Heart left ventricle (tissue), 16 donors: Measurements from ENCODE around the gene BMPR1B. TPM values are rescaled to one million over a fixed set of nuclear protein-coding genes. Genes with fewer than 3 reads are reported as not detected.

ENCODE experiments used
- ATAC-seq, 4 donors: fragments of 200-7000 bp; cut with Tn5 transposase; one replicate each; pipeline ENCODE4 v1.9.1; 2020 to 2022; ENCODE audit warnings: moderate library complexity in 4 of 4, mild to moderate bottlenecking in 3 of 4, moderate number of reproducible peaks in 1 of 4
- DNase-seq, 5 donors: peaks; one replicate each; pipeline ENCODE4 v3.0.0-alpha.2; 2020
- H3K27ac ChIP-seq, 12 donors: fragments of 200-600 bp; sonication (generic) in 4 of 12; one replicate each; pipeline versions ENCODE4 v1.5.0 to v1.8.0; 2016 to 2022; ENCODE audit warnings: mild to moderate bottlenecking in 2 of 12
- H3K27me3 ChIP-seq, 9 donors: fragments of 200-600 bp; sonication (generic) in 2 of 9; one replicate each; pipeline versions ENCODE4 v1.5.1 to v1.8.0; 2016 to 2022; ENCODE audit warnings: mild to moderate bottlenecking in 3 of 9
- H3K36me3 ChIP-seq, 9 donors: fragments of 200-600 bp; sonication (generic) in 2 of 9; one replicate each; pipeline versions ENCODE4 v1.5.0 to v1.8.0; 2018 to 2022; ENCODE audit warnings: mild to moderate bottlenecking in 2 of 9
- H3K4me1 ChIP-seq, 12 donors: fragments of 200-600 bp; sonication (generic) in 4 of 12; one replicate each; pipeline versions ENCODE4 v1.5.0 to v1.8.0; 2016 to 2022; ENCODE audit warnings: mild to moderate bottlenecking in 3 of 12
- H3K4me3 ChIP-seq, 12 donors: fragments of 200-600 bp; sonication (generic) in 4 of 12; one replicate each; pipeline versions ENCODE4 v1.5.0 to v1.8.0; 2017 to 2022; ENCODE audit warnings: mild to moderate bottlenecking in 9 of 12, moderate library complexity in 4 of 12
- H3K9me3 ChIP-seq, 12 donors: fragments of 200-600 bp; sonication (generic) in 4 of 12; one replicate each; pipeline versions ENCODE4 v1.5.0 to v1.8.0; 2016 to 2022; ENCODE audit warnings: mild to moderate bottlenecking in 1 of 12
- POLR2A ChIP-seq, 2 donors: fragments of 450-650 bp; IDR thresholded peaks; one replicate each; pipeline ENCODE4 v1.6.1; 2017; ENCODE audit warnings: antibody characterized with exemption in 2 of 2, mild to moderate bottlenecking in 2 of 2, moderate library complexity in 2 of 2
- WGBS, 4 donors: extraction: QIAGEN DNeasy Blood & Tissue Kit in 2 of 4; methylation state at CpG; one replicate each; pipeline versions ENCODE4 v1.1.5 to v1.1.7; 2013 to 2018; 5-methylcytosine and 5-hydroxymethylcytosine counted together
- intact Hi-C, 10 donors: fragments of 100-400 bp; cut with DNase I; formaldehyde crosslinking; loops; one replicate each; pipeline versions ENCODE4 v1.11.1 to v1.14.2; 2022
- polyA plus RNA-seq, 2 donors: library from polyadenylated mRNA; stranded (reverse); fragments of 200-250 nt; gene quantifications; one replicate each; pipeline ENCODE4 v1.2.3, GENCODE V29; 2013
- total RNA-seq, 9 donors: library from RNA; depleted of rRNA in 2 of 9; stranded (reverse); fragments of >200 nt in 2 of 9; fragmentation: NEBNext Ultra II Directional in 3 of 9; extraction: Animal tissue kit (Norgen Biotek cat#: 25700) in 3 of 9; gene quantifications; one replicate each; pipeline versions ENCODE4 v1.1.0 to v1.2.4, GENCODE V29; 2016 to 2023
- TF ChIP-seq, protein P1 (sequence below), 12 donors: fragments of 200-600 bp; sonication (generic) in 4 of 12; IDR thresholded peaks; one replicate each; pipeline versions ENCODE4 v1.5.0 to v1.8.0; 2018 to 2022; ENCODE audit warnings: antibody characterized with exemption in 12 of 12, mild to moderate bottlenecking in 5 of 12
- donor health status: ischemic (EF 13 %, LVEDD 7.1; RV severe dilation, severe dysfunction).
- donor health status: healthy with polysubstance abuse.
- donor health status: DM: no; HTN: yes; CAD: no.
- donor health status: DM: no; HTN: no; CAD: no.
- donor health status: ischemic (EF 25% LVEDD 6.9; RV normal size, moderate dysfunction).
- donor health status: ischemic (EF 25% LVEDD 5.7; RV mildly dilated, moderate dysfunction).
- donor health status: healthy.
- donor health status: DM: yes; HTN: yes; CAD: no.
- donor health status: ischemic (EF 35%, LVEDD 5.7; RV mildly dilated, moderate dysfunction).
- donor health status: nonischemic (EF 11% LVEDD 7.7; RV severe dilation, severe dysfunction).
- donor health status: DM: yes; HTN: yes; CAD: no.
- donor health status: PGD.
- donor health status: ischemic (EF 29% LVEDD 5.4; RV normal size, mild dysfunction).
- donor health status: nonischemic (EF 23%, LVEDD 6.1; RV moderate dilation, normal function).

The BMPR1B gene
- total and polyA plus RNA-seq, 11 donors, result 0.29 to 7.6 (median 3.8) TPM

DNA sequence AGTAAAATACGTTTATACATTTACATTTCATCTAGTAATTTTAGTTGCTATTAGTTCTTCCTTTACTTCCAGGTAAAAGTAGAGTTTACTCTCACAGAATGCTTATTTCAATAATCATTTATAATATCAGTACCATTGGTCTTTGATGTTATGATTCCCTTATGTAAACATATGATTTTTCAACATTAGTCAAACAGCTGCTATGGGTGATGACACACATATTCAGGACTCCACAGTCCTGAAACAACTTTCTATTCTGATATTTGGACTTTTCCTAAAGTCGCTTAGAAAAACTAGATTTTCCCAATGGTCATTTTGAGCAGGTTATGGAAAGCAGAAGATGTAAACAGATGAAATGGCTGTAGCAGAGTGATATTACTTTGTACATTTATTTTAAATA lies 421.2 kb downstream of the BMPR1B start:
- peaks cover 0 to 5% (median 0%) of the 10 kb centered on the region in 9 donors for H3K27me3 ChIP-seq
- ATAC-seq, result no peak
- intact Hi-C loops, result no loop called here
- H3K36me3 ChIP-seq, result peaks cover 0 to 18% (median 0%) of the 10 kb centered on the region in 9 donors
- H3K4me1 ChIP-seq, result no peaks in the 10 kb centered on the region
- no peak overlapping the region for H3K27ac ChIP-seq
- 76 to 87% (median 81%) methylated on average over 2 of the region's 2 CpGs for whole genome bisulfite sequencing, 4 donors
- peaks cover 0 to 3% (median 0%) of the 10 kb centered on the region in 12 donors for H3K9me3 ChIP-seq
- DNase-seq, result no peak
- TF ChIP-seq, protein P1, sequence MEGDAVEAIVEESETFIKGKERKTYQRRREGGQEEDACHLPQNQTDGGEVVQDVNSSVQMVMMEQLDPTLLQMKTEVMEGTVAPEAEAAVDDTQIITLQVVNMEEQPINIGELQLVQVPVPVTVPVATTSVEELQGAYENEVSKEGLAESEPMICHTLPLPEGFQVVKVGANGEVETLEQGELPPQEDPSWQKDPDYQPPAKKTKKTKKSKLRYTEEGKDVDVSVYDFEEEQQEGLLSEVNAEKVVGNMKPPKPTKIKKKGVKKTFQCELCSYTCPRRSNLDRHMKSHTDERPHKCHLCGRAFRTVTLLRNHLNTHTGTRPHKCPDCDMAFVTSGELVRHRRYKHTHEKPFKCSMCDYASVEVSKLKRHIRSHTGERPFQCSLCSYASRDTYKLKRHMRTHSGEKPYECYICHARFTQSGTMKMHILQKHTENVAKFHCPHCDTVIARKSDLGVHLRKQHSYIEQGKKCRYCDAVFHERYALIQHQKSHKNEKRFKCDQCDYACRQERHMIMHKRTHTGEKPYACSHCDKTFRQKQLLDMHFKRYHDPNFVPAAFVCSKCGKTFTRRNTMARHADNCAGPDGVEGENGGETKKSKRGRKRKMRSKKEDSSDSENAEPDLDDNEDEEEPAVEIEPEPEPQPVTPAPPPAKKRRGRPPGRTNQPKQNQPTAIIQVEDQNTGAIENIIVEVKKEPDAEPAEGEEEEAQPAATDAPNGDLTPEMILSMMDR (IDR thresholded peaks at IDR 0.05), result no peak
- no peak for TF ChIP-seq POLR2A (IDR thresholded peaks at IDR 0.05)
- H3K4me3 ChIP-seq, result no peak overlapping the region

DNA sequence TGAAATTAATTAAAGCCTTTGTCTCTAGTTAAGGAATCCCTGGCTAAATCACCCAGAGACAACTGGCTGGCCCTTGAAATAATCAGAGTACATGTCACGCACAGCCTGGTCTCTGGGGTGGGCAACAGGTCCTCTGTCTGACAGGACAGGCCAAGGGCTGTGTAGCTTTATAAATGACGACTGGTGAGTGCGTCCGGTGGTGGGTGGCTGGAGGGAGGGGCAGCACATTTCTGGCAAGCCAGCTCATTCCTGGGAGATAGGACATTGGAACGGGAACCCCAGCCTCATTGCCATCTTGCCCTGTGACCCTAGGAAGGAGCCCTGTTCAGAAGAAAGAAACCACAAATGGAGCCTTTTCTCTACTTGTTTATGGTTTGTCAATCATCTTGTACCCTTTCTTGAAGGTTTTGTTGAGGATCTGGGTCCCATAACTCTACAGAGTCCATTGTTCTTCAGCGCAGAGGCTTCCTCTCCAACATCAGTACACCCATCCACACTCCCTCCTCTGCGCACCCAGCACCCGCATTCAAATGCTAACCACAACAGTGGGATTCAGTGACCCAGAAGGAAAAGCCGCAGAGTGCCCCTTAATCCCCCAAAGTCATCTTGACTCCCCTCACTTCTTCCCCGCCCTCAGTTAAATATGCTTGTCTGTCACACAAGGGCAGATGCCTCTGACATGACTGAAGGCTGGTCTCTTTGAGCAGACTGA lies 422.9 kb downstream of the BMPR1B start:
- Histone ChIP-seq H3K9me3 (peaks cover 0 to 3% (median 0%) of the 10 kb centered on the region in 12 donors), H3K36me3 (peaks cover 0 to 24% (median 0%) of the 10 kb centered on the region in 9 donors), H3K27me3 (peaks cover 0 to 5% (median 0%) of the 10 kb centered on the region in 9 donors), H3K4me1 (no peaks in the 10 kb centered on the region), H3K27ac (no peak overlapping the region), H3K4me3 (no peak overlapping the region)
- DNase-seq (no peak), ATAC-seq (no peak)
- WGBS, 4 donors, result 63 to 77% (median 67%) methylated on average over 10 of the region's 10 CpGs
- intact Hi-C loops, result no loop called here
- TF ChIP-seq, protein P1 (IDR thresholded peaks at IDR 0.05), result no peak
- no peak for TF ChIP-seq POLR2A (IDR thresholded peaks at IDR 0.05)

GRCh38 chr4:95181243-95181995 lies 423.7 kb downstream of the BMPR1B start:
- Histone ChIP-seq H3K4me3 (no peak overlapping the region), H3K9me3 (peaks cover 0 to 3% (median 0%) of the 10 kb centered on the region in 12 donors), H3K4me1 (no peaks in the 10 kb centered on the region), H3K27ac (no peak overlapping the region), H3K36me3 (peaks cover 0 to 24% (median 0%) of the 10 kb centered on the region in 9 donors), H3K27me3 (peaks cover 0 to 5% (median 0%) of the 10 kb centered on the region in 9 donors)
- WGBS, 4 donors, result 56 to 68% (median 59%) methylated on average over 18 of the region's 18 CpGs
- ATAC-seq (no peak), DNase-seq (no peak)
- no peak for TF ChIP-seq POLR2A (IDR thresholded peaks at IDR 0.05)
- TF ChIP-seq, protein P1 (IDR thresholded peaks at IDR 0.05), result no peak
- intact Hi-C loops, result no loop called here

GRCh38 chr4:95181996-95182306 lies 424.2 kb downstream of the BMPR1B start:
- no peak for DNase-seq
- no peak for ATAC-seq
- Histone ChIP-seq H3K9me3 (peaks cover 0 to 3% (median 0%) of the 10 kb centered on the region in 12 donors), H3K4me1 (no peaks in the 10 kb centered on the region), H3K4me3 (no peak overlapping the region), H3K36me3 (peaks cover 0 to 24% (median 0%) of the 10 kb centered on the region in 9 donors), H3K27ac (no peak overlapping the region), H3K27me3 (peaks cover 0 to 5% (median 0%) of the 10 kb centered on the region in 9 donors)
- intact Hi-C loops, result no loop called here
- WGBS, 4 donors, result 35 to 44% (median 38%) methylated on average over 2 of the region's 2 CpGs
- no peak for TF ChIP-seq POLR2A (IDR thresholded peaks at IDR 0.05)
- TF ChIP-seq, protein P1 (IDR thresholded peaks at IDR 0.05), result no peak
